ENCODE measurements around the gene XYLT1.

Gene XYLT1

DNA sequence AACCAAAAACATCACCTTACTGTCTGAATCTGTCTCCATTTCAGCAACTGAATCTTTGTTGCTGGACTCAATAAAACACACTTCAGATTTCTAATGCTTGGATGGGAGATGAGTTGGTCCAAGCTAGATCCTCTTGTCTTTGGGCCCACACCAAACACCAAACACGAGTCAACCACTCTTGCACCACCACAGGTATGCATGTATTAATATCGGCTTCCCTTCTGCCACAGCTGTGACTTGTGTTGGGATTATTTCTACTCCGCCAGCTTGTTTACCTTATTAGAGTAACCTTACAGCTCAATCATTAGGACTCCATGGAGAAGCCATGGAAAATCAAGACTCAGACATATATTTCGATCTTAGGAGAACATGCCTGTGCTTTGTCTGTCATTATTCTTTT lies 49.9 kb downstream of the XYLT1 start:
- intact Hi-C loops (cut with DNase I; ENCODE audit: low total_unique reads), result no loop called here
- H3K27ac ChIP-seq, result no peak overlapping the region
- TF ChIP-seq, protein P1, sequence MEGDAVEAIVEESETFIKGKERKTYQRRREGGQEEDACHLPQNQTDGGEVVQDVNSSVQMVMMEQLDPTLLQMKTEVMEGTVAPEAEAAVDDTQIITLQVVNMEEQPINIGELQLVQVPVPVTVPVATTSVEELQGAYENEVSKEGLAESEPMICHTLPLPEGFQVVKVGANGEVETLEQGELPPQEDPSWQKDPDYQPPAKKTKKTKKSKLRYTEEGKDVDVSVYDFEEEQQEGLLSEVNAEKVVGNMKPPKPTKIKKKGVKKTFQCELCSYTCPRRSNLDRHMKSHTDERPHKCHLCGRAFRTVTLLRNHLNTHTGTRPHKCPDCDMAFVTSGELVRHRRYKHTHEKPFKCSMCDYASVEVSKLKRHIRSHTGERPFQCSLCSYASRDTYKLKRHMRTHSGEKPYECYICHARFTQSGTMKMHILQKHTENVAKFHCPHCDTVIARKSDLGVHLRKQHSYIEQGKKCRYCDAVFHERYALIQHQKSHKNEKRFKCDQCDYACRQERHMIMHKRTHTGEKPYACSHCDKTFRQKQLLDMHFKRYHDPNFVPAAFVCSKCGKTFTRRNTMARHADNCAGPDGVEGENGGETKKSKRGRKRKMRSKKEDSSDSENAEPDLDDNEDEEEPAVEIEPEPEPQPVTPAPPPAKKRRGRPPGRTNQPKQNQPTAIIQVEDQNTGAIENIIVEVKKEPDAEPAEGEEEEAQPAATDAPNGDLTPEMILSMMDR (IDR thresholded peaks at IDR 0.05), result no peak
- H3K27me3 ChIP-seq, result no peaks in the 10 kb centered on the region
- H3K36me3 ChIP-seq, result no peaks in the 10 kb centered on the region
- peaks cover 0 to 22% (median 13%) of the 10 kb centered on the region in 4 donors for H3K4me1 ChIP-seq
- peaks cover 0 to 6% (median 0%) of the 10 kb centered on the region in 3 donors for H3K9me3 ChIP-seq
- no peak overlapping the region for H3K4me3 ChIP-seq
- DNase-seq, result no peak

DNA sequence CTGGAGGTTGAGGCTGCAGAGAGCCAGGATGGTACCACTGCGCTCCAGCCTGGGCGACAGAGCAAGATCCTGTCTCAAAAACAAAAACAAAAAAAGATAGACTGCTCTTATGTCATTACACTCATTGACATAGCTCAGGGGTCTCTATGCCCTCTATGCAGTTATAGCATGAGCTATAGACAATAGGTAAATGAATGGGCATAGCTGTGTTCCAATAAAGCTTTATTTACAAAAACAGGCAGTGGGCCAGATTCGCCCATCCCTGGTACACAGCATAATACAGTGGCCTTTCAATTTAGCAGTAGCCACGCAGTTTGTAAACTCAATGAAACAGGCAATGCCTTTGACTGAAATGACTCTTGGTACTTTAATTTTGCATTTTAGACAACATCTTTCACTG lies 51.5 kb downstream of the XYLT1 start:
- Histone ChIP-seq H3K4me3 (no peak overlapping the region), H3K9me3 (peaks cover 0 to 6% (median 0%) of the 10 kb centered on the region in 3 donors), H3K27me3 (no peaks in the 10 kb centered on the region), H3K4me1 (peaks cover 0 to 22% (median 13%) of the 10 kb centered on the region in 4 donors), H3K36me3 (no peaks in the 10 kb centered on the region), H3K27ac (no peak overlapping the region)
- TF ChIP-seq, protein P1 (IDR thresholded peaks at IDR 0.05), result no peak
- intact Hi-C loops (cut with DNase I; ENCODE audit: low total_unique reads), result no loop called here
- no peak for DNase-seq

DNA sequence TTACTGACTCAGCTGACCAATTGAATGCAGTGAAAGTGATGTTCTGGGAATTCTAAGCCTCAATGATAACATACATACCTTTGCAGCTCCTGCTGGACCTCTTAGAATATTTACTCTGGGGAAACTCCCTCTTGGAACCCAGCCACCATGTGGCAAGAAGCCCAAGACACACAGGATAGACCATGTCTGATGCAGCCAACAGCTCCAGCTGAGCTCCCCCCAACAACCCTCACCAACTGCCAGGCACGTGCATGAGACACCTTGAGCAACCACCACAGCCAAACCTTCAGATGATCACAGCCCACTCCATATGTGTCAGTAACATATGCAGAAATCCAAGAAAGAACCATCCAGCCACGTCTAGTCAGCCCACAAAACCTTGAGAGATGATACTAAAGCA lies 53.0 kb downstream of the XYLT1 start:
- intact Hi-C loops (cut with DNase I; ENCODE audit: low total_unique reads), result no loop called here

DNA sequence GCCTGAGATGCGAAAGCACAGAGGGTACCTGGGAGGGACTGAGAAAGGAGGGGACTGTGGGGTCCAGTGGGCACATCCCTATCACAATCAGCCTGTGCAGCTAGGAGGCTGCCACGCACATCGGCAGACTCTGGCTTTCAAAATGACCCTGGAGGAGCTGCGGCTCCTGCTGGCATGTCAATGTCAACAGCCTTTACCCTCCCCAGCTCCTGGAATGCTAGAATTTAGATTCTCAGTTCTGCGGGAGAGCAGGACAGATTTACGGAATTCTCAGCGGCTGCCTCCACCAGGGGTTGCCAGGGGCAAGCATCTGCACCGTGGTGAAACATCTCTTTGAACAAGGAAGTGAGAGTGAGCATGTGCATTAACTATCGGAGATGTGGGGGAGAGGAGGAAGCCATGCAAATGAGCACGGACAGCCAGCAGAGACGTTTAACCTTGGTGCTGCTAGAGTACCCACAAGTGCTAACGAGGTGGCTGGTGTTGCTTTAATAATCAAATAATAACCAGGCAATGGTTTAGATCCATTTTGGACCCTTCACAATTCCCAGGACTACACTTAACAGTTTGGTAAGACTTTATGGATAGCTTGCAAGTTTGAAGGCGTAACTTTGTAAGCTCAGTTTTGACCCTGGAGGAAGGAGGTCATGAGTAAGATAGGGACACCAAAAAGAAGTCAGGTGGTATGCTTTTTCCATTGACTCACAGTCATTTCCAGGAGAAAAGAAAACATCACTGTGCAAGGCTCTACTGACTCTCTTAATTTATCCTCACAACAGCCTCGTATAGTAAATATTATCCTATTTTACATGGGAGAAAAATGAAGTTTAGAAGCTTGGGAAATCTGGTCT lies 54.1 kb downstream of the XYLT1 start:
- Histone ChIP-seq H3K4me1 (peaks cover 0 to 46% (median 19%) of the 10 kb centered on the region in 4 donors), H3K36me3 (no peaks in the 10 kb centered on the region), H3K27me3 (no peaks in the 10 kb centered on the region), H3K9me3 (peaks cover 0 to 3% (median 0%) of the 10 kb centered on the region in 3 donors), H3K27ac (peak overlapping the region; percentile 47 to 52), H3K4me3 (no peak overlapping the region)
- intact Hi-C loops (cut with DNase I; ENCODE audit: low total_unique reads), result no loop called here
- TF ChIP-seq, protein P1 (IDR thresholded peaks at IDR 0.05), result peak; percentile 21 to 31
- DNase-seq, result peak in 1 of 2 donors; percentile 55

More for the DNA sequence above, 53.0 kb downstream of the XYLT1 start:
- Histone ChIP-seq H3K4me3 (no peak overlapping the region), H3K36me3 (no peaks in the 10 kb centered on the region), H3K4me1 (peaks cover 0 to 36% (median 14%) of the 10 kb centered on the region in 4 donors), H3K27me3 (no peaks in the 10 kb centered on the region), H3K27ac (peak overlapping the region; percentile 47 to 52), H3K9me3 (peaks cover 0 to 6% (median 0%) of the 10 kb centered on the region in 3 donors)
- TF ChIP-seq, protein P1 (IDR thresholded peaks at IDR 0.05), result no peak
- no peak for DNase-seq

DNA sequence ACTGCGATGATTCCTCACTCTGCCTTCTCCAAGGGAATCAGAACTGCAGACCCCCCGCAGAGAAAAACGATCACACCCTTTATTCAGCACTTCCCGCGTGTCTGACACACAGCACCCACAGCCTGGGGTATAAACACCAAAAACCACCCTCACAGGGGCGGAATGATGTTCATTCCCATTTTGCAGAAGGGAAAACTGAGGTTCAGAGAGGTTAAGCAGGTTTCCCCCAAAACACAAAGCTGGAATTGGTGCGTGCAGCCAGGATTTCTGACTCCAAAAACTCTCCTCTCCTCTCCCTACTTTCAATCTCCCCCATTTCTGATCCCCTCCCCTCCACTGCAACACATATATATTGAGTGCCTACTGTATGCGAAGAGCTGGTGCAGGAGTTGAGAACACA lies 55.8 kb downstream of the XYLT1 start:
- no peak overlapping the region for H3K4me3 ChIP-seq
- TF ChIP-seq, protein P1 (IDR thresholded peaks at IDR 0.05), result no peak

More for the DNA sequence above, 55.8 kb downstream of the XYLT1 start:
- Histone ChIP-seq H3K9me3 (no peaks in the 10 kb centered on the region), H3K36me3 (no peaks in the 10 kb centered on the region), H3K27ac (no peak overlapping the region), H3K4me1 (peaks cover 0 to 48% (median 19%) of the 10 kb centered on the region in 4 donors), H3K27me3 (no peaks in the 10 kb centered on the region)
- intact Hi-C loops (cut with DNase I; ENCODE audit: low total_unique reads), result no loop called here
- no peak for DNase-seq

Data from tibial artery (tissue), 4 donors.